ENCODE measurements around the gene GRIK3. TPM values are rescaled to one million over a fixed set of nuclear protein-coding genes. Genes with fewer than 3 reads are reported as not detected.

Gene GRIK3
- total RNA-seq, 3 donors from 2014 or later (not counting 1 experiment from before 2014, with no cell fraction given) = not detected

- Mint-ChIP-seq H3K4me3 (no peak overlapping the region), H3K4me1 (no peaks in the 10 kb centered on the region), H3K36me3 (no peaks in the 10 kb centered on the region), H3K27me3 (ENCODE audit: low read depth in 2 of 2) (peaks cover 5 to 14% of the 10 kb centered on the region in 2 donors), H3K9me3 (no peaks in the 10 kb centered on the region), H3K27ac (no peak overlapping the region)
- Histone ChIP-seq H3K9me3 (ENCODE audit: control insufficient read depth, insufficient read depth, low read length) (no peaks in the 10 kb centered on the region), H3K27ac (ENCODE audit: low read length) (no peak overlapping the region), H3K4me3 (ENCODE audit: low read length) (no peak overlapping the region), H3K4me1 (ENCODE audit: control insufficient read depth, insufficient read depth, low read length) (no peaks in the 10 kb centered on the region), H3K27me3 (ENCODE audit: control insufficient read depth, insufficient read depth, low read length) (no peaks in the 10 kb centered on the region), H3K36me3 (ENCODE audit: control insufficient read depth, insufficient read depth, low read length) (no peaks in the 10 kb centered on the region)
- no peak for TF ChIP-seq CTCF (IDR thresholded peaks at IDR 0.05)
- 64% methylated on average over 11 of the region's 11 CpGs for WGBS (ENCODE audit: insufficient coverage)
- no peak for ATAC-seq
- no peak for DNase-seq
- intact Hi-C loops (cut with micrococcal nuclease) = no loop called here
Observed at GRCh38 chr1:36781098-36781497, 253.2 kb downstream of the GRIK3 start.

GRCh38 chr1:36778740-36779139 is 255.6 kb downstream of the GRIK3 start:
- Histone ChIP-seq H3K9me3 (ENCODE audit: control insufficient read depth, insufficient read depth, low read length) (no peaks in the 10 kb centered on the region), H3K27ac (ENCODE audit: low read length) (no peak overlapping the region), H3K36me3 (ENCODE audit: control insufficient read depth, insufficient read depth, low read length) (no peaks in the 10 kb centered on the region), H3K4me3 (ENCODE audit: low read length) (no peak overlapping the region), H3K27me3 (ENCODE audit: control insufficient read depth, insufficient read depth, low read length) (no peaks in the 10 kb centered on the region), H3K4me1 (ENCODE audit: control insufficient read depth, insufficient read depth, low read length) (no peaks in the 10 kb centered on the region)
- DNase-seq = no peak
- Mint-ChIP-seq H3K27ac (no peak overlapping the region), H3K27me3 (ENCODE audit: low read depth in 2 of 2) (peaks cover 12 to 28% of the 10 kb centered on the region in 2 donors), H3K4me3 (no peak overlapping the region), H3K9me3 (no peaks in the 10 kb centered on the region), H3K36me3 (no peaks in the 10 kb centered on the region), H3K4me1 (no peaks in the 10 kb centered on the region)
- 65% methylated on average over 5 of the region's 5 CpGs for WGBS (ENCODE audit: insufficient coverage)
- no peak for ATAC-seq
- no peak for TF ChIP-seq CTCF (IDR thresholded peaks at IDR 0.05)
- intact Hi-C loops (cut with micrococcal nuclease) = no loop called here

DNA sequence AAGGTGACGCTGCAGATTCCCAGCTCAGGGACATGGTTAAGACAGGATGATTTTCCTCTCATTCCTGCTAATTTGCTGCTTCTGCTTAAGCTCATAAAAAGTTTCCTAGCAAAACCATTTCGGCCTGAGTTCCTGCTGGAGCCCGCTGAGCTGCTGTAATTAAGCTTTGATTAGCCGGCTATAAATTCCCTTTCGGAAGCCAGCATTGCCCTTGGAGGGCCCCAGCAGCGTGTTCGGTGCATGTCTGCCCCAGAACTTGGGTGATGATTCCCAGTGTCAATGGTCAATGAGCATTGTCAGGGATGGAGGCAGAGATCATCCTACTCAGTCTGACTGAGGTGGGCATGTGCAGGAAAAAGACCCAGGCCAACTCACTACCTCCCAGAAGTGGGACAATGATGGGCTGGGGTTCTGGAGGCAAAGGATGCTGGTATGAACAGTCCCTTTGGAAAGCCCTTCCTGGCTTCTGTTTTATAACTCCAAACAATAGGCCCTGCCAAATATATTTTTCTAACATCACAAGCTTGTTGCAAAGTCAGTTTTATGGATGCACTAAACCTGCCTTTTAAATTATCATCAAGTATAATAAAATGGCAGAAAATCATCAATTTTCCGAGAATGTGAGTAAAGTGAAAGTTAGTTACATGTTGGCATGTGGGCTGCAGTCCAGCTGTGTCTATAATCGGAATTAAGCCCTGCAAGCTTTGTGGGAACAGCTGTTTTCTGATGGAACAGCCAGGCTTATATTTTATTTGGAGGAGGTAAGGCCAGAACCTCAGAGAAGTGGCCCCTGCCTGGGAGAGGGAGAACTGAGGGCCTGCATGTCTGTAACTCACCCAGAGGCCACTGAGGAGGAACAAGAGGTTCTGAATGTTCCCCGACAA is 257.1 kb downstream of the GRIK3 start:
- 53% methylated on average over 10 of the region's 10 CpGs for WGBS (ENCODE audit: insufficient coverage)
- Mint-ChIP-seq H3K9me3 (no peaks in the 10 kb centered on the region), H3K27ac (no peak overlapping the region), H3K27me3 (ENCODE audit: low read depth in 2 of 2) (peaks cover 12 to 37% of the 10 kb centered on the region in 2 donors), H3K36me3 (no peaks in the 10 kb centered on the region), H3K4me1 (no peaks in the 10 kb centered on the region), H3K4me3 (no peak overlapping the region)
- Histone ChIP-seq H3K4me1 (ENCODE audit: control insufficient read depth, insufficient read depth, low read length) (no peaks in the 10 kb centered on the region), H3K9me3 (ENCODE audit: control insufficient read depth, insufficient read depth, low read length) (no peaks in the 10 kb centered on the region), H3K27me3 (ENCODE audit: control insufficient read depth, insufficient read depth, low read length) (no peaks in the 10 kb centered on the region), H3K36me3 (ENCODE audit: control insufficient read depth, insufficient read depth, low read length) (no peaks in the 10 kb centered on the region), H3K27ac (ENCODE audit: low read length) (no peak overlapping the region), H3K4me3 (ENCODE audit: low read length) (no peak overlapping the region)
- ATAC-seq (no peak), DNase-seq (no peak)
- intact Hi-C loops (cut with micrococcal nuclease) = no loop called here
- TF ChIP-seq CTCF (IDR thresholded peaks at IDR 0.05) = no peak
